ENCODE results near the gene PPP1R13L.

Gene PPP1R13L

GRCh38 chr19:45348367-45349125, 56.3 kb downstream of the PPP1R13L start:
- Histone ChIP-seq H3K4me1 (ENCODE audit: control insufficient read depth, low read length) (no peaks in the 10 kb centered on the region), H3K9me2 (replicated peaks; ENCODE audit: control insufficient read depth, low read length) (no peaks in the 10 kb centered on the region), H3K9me3 (ENCODE audit: control insufficient read depth, insufficient read depth, low read length) (no peaks in the 10 kb centered on the region), H3K27me3 (ENCODE audit: control insufficient read depth, low read length) (no peaks in the 10 kb centered on the region), H3K27ac (ENCODE audit: low read depth, low read length) (no peak overlapping the region), H3K36me3 (ENCODE audit: control insufficient read depth, low read length) (peaks cover 11% of the 10 kb centered on the region; the same call in 1 of the 2 replicates), H3K4me2 (ENCODE audit: low read length) (no peak overlapping the region), H3F3A (ENCODE audit: control insufficient read depth, insufficient read depth) (no peaks in the 10 kb centered on the region), H3K4me3 (ENCODE audit: low read length) (no peak overlapping the region), H3K79me2 (ENCODE audit: control insufficient read depth, low read length) (no peaks in the 10 kb centered on the region), H4K20me1 (ENCODE audit: control insufficient read depth, insufficient read depth, low read depth, low read length) (no peaks in the 10 kb centered on the region)
- TF ChIP-seq CTCF (IDR thresholded peaks at IDR 0.05; ENCODE audit: low read depth, low read length, poor library complexity, severe bottlenecking) (no peak), EZH2phosphoT487 (IDR thresholded peaks at IDR 0.05; ENCODE audit: borderline replicate concordance, low read length) (no peak)

GRCh38 chr19:45347570-45348366, 57.1 kb downstream of the PPP1R13L start:
- Histone ChIP-seq H3K79me2 (ENCODE audit: control insufficient read depth, low read length) (no peaks in the 10 kb centered on the region), H3K4me3 (ENCODE audit: low read length) (no peak overlapping the region), H3K4me2 (ENCODE audit: low read length) (no peak overlapping the region), H3F3A (ENCODE audit: control insufficient read depth, insufficient read depth) (no peaks in the 10 kb centered on the region), H3K36me3 (ENCODE audit: control insufficient read depth, low read length) (peaks cover 7% of the 10 kb centered on the region; the same call in 1 of the 2 replicates), H4K20me1 (ENCODE audit: control insufficient read depth, insufficient read depth, low read depth, low read length) (no peaks in the 10 kb centered on the region), H3K27ac (ENCODE audit: low read depth, low read length) (no peak overlapping the region), H3K4me1 (ENCODE audit: control insufficient read depth, low read length) (no peaks in the 10 kb centered on the region), H3K9me3 (ENCODE audit: control insufficient read depth, insufficient read depth, low read length) (no peaks in the 10 kb centered on the region), H3K27me3 (ENCODE audit: control insufficient read depth, low read length) (no peaks in the 10 kb centered on the region), H3K9me2 (replicated peaks; ENCODE audit: control insufficient read depth, low read length) (no peaks in the 10 kb centered on the region)
- no peak for TF ChIP-seq EZH2phosphoT487 (IDR thresholded peaks at IDR 0.05; ENCODE audit: borderline replicate concordance, low read length)
- no peak for TF ChIP-seq CTCF (IDR thresholded peaks at IDR 0.05; ENCODE audit: low read depth, low read length, poor library complexity, severe bottlenecking)

- H3K4me3 ChIP-seq (ENCODE audit: low read length), result no peak overlapping the region
- H3K9me2 ChIP-seq (replicated peaks; ENCODE audit: control insufficient read depth, low read length), result no peaks in the 10 kb centered on the region
- H3K79me2 ChIP-seq (ENCODE audit: control insufficient read depth, low read length), result no peaks in the 10 kb centered on the region
- H4K20me1 ChIP-seq (ENCODE audit: control insufficient read depth, insufficient read depth, low read depth, low read length), result no peaks in the 10 kb centered on the region
- no peaks in the 10 kb centered on the region for H3K4me1 ChIP-seq (ENCODE audit: control insufficient read depth, low read length)
- H3K27me3 ChIP-seq (ENCODE audit: control insufficient read depth, low read length), result no peaks in the 10 kb centered on the region
- H3K9me3 ChIP-seq (ENCODE audit: control insufficient read depth, insufficient read depth, low read length), result no peaks in the 10 kb centered on the region
- TF ChIP-seq EZH2phosphoT487 (IDR thresholded peaks at IDR 0.05; ENCODE audit: borderline replicate concordance, low read length), result no peak
- no peak for TF ChIP-seq CTCF (IDR thresholded peaks at IDR 0.05; ENCODE audit: low read depth, low read length, poor library complexity, severe bottlenecking)
- no peak overlapping the region for H3K27ac ChIP-seq (ENCODE audit: low read depth, low read length)
- H3F3A ChIP-seq (ENCODE audit: control insufficient read depth, insufficient read depth), result no peaks in the 10 kb centered on the region
- H3K4me2 ChIP-seq (ENCODE audit: low read length), result no peak overlapping the region
- peaks cover 6% of the 10 kb centered on the region; the same call in 1 of the 2 replicates for H3K36me3 ChIP-seq (ENCODE audit: control insufficient read depth, low read length)
Observed at GRCh38 chr19:45346449-45346848, 58.4 kb downstream of the PPP1R13L start.
